NCI-H2196 treated with DMSO at 0.1 percent for 48 hours (cell line): ENCODE measurements around the gene PPIL6.
A peak's percentile ranks its signal among the peaks of the same experiment; 100 is the strongest.

Experiments used
- DNase-seq: peaks from one replicate; lab custom pipeline; 2025; ENCODE audit not compliant: unreplicated experiment; lab: John Stamatoyannopoulos, UW

Gene PPIL6

DNA sequence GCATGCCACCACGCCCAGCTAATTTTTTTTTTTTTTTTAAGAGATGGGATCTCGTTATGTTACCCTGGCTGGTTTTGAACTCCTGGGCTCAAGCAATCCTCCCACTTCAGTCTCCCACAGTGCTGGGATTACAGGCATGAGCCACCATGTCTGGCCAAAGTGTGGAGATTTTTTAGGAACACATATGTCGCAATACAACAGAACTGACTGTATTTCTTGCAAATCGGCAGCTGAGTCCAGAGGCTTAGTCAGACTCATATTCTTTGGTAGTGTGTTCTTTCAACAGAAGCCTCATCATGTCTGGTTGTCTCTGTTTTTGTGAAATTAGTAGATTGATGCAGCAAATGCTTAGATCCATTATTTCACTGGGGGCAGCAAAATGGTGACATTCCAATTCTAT is 34.2 kb downstream of the PPIL6 start:
- no peak for DNase-seq

DNA sequence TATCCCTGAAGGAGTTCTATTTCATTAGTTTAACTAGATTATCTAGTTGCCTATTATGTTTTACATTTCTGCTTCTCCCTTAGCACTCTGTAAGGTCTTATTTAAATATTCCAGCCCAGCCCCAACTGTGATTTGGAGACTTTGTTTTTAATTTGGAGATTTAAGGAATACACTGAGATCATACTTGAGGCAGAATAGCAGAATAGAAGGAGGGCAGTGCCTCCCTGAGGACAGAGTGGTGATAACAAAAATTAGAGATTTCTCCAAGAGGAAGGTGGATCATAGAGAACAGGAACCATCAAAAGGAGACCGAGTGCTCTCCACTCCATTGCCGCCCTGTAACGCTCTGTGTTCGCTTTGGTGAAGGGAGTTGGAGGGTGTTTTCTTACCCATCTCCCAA is 43.4 kb downstream of the PPIL6 start:
- DNase-seq, result no peak

- DNase-seq, result no peak
Measured at GRCh38 chr6:109396046-109396718, 44.2 kb downstream of the PPIL6 start.

DNA sequence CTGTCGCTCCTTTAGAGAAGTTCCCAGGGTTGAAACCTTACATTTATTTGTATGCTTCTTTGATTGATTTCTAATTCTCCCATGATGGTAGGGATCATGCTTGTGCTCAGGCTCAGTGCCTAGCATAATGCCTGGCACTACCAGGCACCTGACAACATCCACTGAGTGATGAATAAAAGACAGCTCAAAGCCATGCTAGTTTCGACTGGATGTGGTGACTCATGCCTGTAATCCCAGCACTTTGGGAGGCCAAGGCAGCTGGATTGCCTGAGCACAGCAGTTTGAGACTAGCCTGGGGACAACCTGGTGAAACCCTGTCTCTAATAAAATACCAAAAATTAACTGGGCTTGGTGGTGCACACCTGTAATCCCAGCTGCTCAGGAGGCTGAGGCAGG is 46.5 kb downstream of the PPIL6 start:
- no peak for DNase-seq

GRCh38 chr6:109393157-109393885 is 47.1 kb downstream of the PPIL6 start:
- DNase-seq, result no peak

- DNase-seq, result no peak
Measured at GRCh38 chr6:109389650-109390274, 50.7 kb downstream of the PPIL6 start.

- DNase-seq, result no peak
Measured at GRCh38 chr6:109388265-109388664, 52.2 kb downstream of the PPIL6 start.

DNA sequence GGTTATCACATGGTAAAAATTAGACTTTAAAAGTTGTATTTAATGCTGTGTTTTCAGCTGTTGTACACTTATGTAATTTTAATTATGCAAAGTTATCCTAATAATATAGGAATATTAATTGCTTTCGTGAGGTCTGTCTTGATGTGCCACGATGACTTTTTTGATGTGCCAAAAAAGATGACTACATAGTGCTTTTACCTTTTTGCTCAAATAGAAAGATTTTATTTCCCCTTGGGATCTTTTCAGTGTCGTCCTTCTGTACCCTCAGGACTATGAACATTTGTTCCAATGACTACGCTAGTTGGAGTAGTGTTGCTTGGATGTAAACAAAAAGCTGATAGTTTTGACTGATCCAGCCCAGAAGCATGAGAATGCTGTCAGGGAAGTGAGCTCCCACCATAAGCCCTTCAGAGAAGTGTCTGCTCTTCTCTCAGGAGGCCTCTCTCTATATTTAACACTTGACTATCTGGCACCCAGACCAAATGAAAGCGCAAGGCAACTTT is 56.9 kb downstream of the PPIL6 start:
- no peak for DNase-seq

GRCh38 chr6:109382576-109383437 is 57.6 kb downstream of the PPIL6 start:
- DNase-seq, result peak; percentile 94

DNA sequence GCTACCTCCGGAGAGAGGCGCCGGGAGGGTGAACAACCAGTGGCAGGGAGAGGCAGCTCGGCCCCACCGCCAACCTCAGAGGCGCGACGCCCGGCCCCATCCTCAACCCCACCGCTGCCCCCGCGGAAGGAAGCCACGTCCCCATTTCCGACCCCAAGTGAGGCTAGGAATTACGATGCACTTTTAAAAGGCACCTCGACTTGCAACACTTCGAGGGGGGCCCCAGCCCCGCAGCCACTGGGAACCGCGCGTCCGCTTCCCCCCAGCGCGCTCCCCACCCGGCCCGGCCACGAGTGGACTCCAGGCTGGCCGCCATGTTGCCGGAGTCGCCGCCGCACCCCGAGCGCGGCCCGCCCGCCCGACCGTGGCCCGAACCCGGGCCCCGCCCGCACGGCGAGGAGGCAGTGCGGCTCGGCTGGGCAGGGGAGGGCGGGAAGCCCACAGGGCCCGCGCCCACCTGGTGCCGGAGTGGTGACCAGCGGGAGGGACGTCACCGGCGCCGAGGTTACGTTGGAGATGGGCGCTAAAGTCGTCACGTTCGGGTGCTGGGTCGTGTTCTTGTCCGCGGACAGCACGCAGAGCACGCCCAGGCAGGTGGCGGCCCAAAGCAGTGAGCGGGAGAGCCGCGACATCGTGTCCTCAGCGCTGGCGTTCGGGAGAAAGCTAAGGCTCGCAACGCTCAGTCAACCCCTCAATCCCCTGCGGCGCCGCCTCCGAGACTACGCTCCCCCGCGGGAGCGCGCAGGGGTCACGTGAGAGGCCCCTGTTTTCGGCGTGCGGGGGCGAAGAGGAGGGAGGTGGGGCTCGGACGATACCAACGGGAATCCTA is 58.5 kb downstream of the PPIL6 start, which contains the start of gene CD164:
TSS of gene CD164 (minus strand) at position 721 of the 829 bp plus-strand sequence. CDS start at position 632, 89 bp downstream.
- DNase-seq, result peak; percentile 94

DNA sequence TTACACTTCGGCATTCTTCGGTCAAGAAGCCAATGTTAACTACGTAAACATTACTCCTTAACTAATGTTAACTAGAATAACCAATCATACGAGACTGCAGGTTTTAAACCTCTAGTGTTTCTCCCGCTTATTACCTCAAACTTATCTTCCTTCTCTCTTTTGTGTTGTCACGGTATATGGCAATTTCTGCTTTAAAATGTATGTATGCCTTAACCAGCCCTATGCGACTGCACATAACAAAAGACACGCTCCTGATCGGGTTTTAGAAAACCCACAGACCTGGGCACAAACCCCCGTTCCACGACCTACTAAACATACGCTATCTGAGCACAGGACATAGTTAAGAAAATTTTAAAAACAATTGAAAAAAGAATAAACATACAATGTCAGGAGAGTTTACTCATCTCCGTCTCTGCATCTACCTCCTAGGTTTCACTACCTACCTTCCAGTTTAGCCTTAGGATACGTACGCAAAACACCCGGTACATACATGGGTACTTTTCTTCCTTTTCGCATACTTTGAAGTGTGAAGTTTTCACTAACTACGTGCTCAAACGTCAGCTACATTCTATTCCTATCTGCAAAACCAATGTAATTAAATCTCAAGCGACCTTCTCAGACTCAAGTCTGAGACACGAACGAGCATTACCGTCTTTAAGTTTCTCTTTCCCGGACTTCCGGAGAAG is 59.2 kb downstream of the PPIL6 start:
- DNase-seq, result no peak

DNA sequence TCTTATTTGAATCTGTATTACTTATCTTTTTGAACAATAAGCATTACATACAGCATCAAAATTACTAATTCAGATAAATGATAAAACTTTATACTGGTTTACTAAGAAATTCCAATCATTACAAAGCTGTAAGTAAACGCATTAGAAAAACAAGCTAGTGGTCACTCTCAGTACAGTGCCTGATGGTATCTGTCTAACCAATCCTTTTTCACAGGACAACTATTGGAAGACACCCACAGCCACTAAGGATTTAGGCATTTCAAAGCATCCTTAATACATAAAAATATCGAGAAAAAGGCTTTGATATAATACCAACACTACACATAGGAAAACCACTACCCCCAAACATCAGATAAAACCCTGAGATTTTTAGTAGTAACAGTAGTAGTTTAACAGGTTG is 60.7 kb downstream of the PPIL6 start:
- no peak for DNase-seq

DNA sequence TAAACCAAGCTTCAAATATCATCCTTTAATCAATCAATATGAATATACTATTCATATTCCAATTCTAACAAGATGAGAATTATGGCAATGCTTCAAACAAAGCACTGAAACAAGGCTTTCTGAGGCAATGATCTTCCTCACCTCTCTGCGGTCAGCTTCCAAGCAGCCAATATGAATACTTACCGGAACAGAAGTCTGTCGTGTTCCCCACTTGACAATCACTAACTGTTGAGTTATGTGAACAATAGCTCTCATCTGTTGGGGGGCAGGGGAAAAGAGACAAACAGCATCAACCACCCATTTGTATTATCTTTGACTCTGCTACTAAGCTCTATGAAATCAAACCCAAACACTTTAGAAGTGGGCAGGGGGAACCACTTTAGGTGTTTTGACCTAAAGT is 62.7 kb downstream of the PPIL6 start:
- DNase-seq, result no peak

DNA sequence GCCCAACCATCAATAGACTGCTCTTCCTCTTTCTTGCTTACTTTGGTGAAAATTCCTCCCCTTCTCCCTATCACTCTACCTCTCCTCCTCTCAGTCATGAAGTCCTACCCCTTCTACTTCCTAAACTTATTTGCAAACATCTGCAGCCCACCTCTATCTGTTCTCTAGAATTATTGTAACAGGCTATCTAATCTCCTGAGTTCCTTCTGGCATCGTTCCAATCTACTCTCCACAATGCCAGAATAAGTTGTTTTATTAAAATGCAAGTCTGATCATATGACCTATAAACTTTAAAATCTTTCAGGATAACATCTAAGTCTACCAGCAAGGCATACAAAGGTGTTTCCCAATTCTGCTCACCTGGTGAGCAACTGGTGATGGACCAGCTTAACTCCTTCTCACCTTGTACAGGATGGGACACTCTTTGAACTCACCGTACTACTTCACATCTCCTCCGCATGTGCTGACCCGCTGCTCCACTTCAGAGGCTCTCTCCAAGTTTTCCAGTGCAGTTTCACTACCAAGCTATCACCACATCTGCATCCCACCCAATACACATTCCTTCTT is 66.0 kb downstream of the PPIL6 start:
- no peak for DNase-seq

- no peak for DNase-seq
Measured at GRCh38 chr6:109373762-109374161, 66.7 kb downstream of the PPIL6 start.

- DNase-seq, result no peak
Measured at GRCh38 chr6:109373331-109373730, 67.1 kb downstream of the PPIL6 start.

GRCh38 chr6:109372130-109372529 is 68.3 kb downstream of the PPIL6 start:
- DNase-seq, result no peak

DNA sequence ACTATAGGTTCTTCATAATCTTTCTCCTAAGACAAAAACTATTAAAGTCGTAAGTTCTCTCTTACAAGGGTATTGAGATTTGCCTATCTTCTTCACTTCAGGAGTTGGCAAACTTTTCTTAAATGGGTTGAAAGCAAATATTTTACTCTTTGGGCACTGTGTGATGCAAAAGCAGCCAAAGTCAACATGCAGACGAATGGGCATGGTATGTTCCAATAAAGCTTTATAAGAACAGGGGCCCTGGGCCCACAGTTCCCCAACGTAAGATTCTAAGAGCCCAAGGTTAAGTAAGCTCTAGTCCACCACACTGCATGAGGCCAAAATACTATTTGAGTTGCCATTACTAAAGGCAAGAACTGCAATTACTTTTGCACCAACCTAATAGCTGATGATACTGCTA is 69.6 kb downstream of the PPIL6 start:
- no peak for DNase-seq

- no peak for DNase-seq
Measured at GRCh38 chr6:109370336-109370735, 70.1 kb downstream of the PPIL6 start.
